OCI-LY7 (cell line): ENCODE results near the gene TPCN1.

Experiments used
- CTCF ChIP-seq: fragments of 200-600 bp; sonication (generic); conservative IDR thresholded peaks from 2 replicates; pipeline ENCODE4 v1.5.1; 2014; ENCODE audit warnings: mild to moderate bottlenecking, antibody characterized with exemption, low read length, moderate library complexity, mixed read lengths
- EZH2phosphoT487 ChIP-seq: fragments of 200-600 bp; sonication (generic); IDR thresholded peaks from 2 replicates; pipeline ENCODE4 v1.6.1; 2018; ENCODE audit warnings: low read depth, borderline replicate concordance, mild to moderate bottlenecking, mixed run types, antibody characterized with exemption, low read length, moderate library complexity, mixed read lengths

GRCh38 chr12:113341535-113341934 lies 120.3 kb downstream of the TPCN1 start:
- TF ChIP-seq CTCF = no peak
- TF ChIP-seq EZH2phosphoT487 = no peak
